Measurements from ENCODE around the gene THUMPD1.

DNA sequence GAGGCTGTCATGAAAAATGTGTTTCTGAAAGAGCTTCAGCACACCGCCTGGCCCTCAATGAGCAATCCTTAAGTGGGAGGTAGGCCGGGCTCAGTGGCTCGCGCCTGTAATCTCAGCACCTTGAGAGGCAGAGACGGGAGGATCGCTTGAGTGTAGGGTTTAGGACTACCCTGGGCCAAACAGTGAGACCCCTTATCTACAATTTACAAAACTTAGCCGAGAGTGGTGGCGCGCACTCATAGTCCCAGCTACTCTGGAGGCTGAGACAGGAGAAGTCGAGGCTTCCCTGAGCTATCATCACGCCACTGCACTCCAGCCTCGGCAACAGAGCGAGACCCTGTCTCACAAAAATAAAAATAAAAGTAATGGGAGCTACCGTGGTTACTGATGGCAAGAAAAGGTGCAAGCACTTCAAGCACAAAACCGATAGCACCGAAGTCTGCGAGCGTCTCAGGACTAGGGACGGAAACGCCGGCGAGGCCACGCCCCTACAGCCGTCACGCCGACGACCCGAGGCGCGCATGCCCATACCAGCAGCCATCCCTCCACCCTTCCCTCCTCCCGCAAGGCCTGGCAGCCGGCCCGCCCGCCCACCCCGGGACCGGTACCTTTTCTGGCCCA lies 607 bp downstream of the THUMPD1 start:
- TF ChIP-seq TAF1 (IDR thresholded peaks at IDR 0.05; ENCODE audit: borderline replicate concordance, low read depth, low read length) (no peak), TCF12 (IDR thresholded peaks at IDR 0.05) (no peak), SIN3A (IDR thresholded peaks at IDR 0.05; ENCODE audit: borderline replicate concordance, low read depth, low read length) (no peak), FOXJ3 (CRISPR knock-in tag; IDR thresholded peaks at IDR 0.05) (no peak), TEAD4 (IDR thresholded peaks at IDR 0.05; ENCODE audit: borderline replicate concordance, insufficient read depth) (no peak), EP300 (IDR thresholded peaks at IDR 0.05; ENCODE audit: borderline replicate concordance in 1 of 2, low read depth in 1 of 2, low read length in 1 of 2) (no peak), YY1 (IDR thresholded peaks at IDR 0.05; ENCODE audit: low read depth) (no peak), NRF1 (IDR thresholded peaks at IDR 0.05; ENCODE audit: low read depth, low read length) (peak; percentile 67), NFIC (IDR thresholded peaks at IDR 0.05; ENCODE audit: borderline replicate concordance) (no peak)
- TF ChIP-seq, protein P1, sequence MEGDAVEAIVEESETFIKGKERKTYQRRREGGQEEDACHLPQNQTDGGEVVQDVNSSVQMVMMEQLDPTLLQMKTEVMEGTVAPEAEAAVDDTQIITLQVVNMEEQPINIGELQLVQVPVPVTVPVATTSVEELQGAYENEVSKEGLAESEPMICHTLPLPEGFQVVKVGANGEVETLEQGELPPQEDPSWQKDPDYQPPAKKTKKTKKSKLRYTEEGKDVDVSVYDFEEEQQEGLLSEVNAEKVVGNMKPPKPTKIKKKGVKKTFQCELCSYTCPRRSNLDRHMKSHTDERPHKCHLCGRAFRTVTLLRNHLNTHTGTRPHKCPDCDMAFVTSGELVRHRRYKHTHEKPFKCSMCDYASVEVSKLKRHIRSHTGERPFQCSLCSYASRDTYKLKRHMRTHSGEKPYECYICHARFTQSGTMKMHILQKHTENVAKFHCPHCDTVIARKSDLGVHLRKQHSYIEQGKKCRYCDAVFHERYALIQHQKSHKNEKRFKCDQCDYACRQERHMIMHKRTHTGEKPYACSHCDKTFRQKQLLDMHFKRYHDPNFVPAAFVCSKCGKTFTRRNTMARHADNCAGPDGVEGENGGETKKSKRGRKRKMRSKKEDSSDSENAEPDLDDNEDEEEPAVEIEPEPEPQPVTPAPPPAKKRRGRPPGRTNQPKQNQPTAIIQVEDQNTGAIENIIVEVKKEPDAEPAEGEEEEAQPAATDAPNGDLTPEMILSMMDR (IDR thresholded peaks at IDR 0.05), result no peak
- TF ChIP-seq, protein P2, sequence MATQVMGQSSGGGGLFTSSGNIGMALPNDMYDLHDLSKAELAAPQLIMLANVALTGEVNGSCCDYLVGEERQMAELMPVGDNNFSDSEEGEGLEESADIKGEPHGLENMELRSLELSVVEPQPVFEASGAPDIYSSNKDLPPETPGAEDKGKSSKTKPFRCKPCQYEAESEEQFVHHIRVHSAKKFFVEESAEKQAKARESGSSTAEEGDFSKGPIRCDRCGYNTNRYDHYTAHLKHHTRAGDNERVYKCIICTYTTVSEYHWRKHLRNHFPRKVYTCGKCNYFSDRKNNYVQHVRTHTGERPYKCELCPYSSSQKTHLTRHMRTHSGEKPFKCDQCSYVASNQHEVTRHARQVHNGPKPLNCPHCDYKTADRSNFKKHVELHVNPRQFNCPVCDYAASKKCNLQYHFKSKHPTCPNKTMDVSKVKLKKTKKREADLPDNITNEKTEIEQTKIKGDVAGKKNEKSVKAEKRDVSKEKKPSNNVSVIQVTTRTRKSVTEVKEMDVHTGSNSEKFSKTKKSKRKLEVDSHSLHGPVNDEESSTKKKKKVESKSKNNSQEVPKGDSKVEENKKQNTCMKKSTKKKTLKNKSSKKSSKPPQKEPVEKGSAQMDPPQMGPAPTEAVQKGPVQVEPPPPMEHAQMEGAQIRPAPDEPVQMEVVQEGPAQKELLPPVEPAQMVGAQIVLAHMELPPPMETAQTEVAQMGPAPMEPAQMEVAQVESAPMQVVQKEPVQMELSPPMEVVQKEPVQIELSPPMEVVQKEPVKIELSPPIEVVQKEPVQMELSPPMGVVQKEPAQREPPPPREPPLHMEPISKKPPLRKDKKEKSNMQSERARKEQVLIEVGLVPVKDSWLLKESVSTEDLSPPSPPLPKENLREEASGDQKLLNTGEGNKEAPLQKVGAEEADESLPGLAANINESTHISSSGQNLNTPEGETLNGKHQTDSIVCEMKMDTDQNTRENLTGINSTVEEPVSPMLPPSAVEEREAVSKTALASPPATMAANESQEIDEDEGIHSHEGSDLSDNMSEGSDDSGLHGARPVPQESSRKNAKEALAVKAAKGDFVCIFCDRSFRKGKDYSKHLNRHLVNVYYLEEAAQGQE (IDR thresholded peaks at IDR 0.05; ENCODE audit: low read depth, low read length), result no peak
- TF ChIP-seq, protein P3, sequence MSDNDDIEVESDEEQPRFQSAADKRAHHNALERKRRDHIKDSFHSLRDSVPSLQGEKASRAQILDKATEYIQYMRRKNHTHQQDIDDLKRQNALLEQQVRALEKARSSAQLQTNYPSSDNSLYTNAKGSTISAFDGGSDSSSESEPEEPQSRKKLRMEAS (IDR thresholded peaks at IDR 0.05; ENCODE audit: low read depth), result no peak
